Activated naive CD8-positive, alpha-beta T cell treated with anti-CD3 and anti-CD28 coated beads, Interleukin-2, amount 50 U/mL, for 16 hours (primary cell): ENCODE data around the gene CD209.
"Not testable (repeated sequence)": the region's sequence is repeated elsewhere in the genome, so short reads cannot be mapped to it uniquely, and the experiment has no call there.

Experiments
- DNase-seq: peaks from one replicate; pipeline ENCODE4 v3.0.0-alpha.2; 2020; ENCODE audit warnings: low read depth, low spot score

CD209 gene, protein sequence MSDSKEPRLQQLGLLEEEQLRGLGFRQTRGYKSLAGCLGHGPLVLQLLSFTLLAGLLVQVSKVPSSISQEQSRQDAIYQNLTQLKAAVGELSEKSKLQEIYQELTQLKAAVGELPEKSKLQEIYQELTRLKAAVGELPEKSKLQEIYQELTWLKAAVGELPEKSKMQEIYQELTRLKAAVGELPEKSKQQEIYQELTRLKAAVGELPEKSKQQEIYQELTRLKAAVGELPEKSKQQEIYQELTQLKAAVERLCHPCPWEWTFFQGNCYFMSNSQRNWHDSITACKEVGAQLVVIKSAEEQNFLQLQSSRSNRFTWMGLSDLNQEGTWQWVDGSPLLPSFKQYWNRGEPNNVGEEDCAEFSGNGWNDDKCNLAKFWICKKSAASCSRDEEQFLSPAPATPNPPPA

DNA sequence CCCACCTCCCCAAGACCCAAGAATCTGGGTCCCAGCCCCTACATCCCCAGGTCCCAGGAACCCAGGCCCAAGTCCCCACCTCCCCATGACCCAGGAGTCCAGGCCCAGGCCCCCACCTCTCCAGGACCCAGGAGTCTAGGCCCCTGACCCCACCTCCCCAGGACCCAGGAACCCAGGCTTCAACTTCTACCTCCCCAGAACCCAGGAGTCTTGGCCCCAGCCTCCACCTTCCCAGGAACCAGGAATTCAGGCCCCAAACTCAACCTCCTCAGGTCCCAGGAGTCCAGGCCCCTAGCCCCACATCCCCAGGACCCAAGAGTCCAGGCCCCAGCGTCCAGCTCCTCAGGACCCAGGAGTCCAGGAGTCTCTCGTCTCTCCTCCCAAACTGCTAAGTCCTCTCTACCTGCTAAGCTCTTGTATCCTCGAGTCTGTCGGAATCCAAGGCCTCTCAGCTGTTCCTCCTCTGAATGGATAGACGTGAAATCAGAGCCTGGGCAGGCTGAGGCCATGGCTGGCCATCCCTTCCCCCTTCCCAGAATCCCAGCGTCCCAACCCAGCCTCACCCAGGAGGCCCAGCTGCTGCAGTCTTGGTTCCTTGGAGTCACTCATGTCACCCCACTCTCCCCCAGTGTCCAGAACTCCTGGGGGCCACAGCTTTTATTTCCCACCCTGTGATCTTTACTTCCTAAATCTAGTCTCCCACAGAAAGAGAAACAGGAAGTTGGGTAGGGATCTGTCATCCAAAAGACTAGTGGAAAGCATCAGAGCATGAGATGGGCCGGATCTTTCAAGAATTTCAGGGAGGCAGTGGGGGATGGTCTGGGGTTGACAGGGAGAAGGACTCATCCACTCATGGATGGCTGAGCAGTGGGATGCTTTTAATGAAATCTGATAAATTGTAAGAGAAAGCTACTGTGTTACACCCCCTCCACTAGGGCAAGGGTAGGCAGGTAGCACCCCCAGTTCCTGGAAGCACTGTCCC is at the start of gene CD209:
CD209 (minus strand) TSS at position 632 of the 982 bp plus-strand sequence; CDS start at position 609, 23 bp downstream.
- no peak for DNase-seq

DNA sequence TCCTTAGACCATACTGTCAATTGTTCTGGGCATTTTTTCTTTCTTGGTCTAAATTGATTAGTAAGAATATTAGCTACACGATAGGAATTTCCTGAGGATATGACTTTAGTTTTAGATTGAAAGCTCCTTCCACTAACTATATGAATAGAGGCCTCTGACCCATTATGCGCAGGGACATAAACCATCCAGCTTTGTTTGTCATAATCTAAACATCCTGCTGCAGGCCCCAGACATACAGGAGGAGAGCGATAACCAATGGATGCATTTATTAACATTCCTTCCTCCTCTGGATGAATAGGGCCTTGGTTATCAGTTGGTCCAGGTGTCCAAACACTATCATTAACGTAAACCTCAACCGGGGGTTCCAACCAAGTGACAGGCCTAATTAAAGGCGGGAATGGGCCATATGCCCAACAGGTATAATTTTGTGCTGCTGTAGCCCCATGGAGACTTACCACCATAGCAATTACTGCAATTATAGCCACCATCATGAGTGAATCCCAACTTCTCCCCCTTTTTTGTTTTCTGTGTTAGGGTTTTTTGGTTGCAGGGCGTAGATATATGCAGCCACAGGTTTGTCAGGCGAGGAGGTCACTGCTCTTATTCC is 48.3 kb upstream of the CD209 start:
- no peak for DNase-seq

DNA sequence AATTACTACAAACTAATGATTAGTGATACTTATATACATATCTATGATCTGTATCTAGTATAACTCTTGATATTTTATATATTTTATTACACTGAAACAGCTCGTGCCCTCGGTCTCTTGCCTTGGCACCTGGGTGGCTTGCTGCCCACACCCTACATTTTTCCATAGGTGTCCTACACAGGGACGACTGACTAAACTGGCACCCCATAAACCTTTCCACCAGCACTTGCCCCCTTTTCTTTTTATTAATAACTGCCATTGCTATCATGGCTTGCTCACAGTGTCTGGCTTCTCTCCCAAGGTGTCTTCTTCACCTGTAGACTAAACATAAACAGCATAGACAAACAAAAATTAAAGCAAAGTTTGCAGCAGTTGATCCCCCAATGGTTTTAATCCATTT is 46.2 kb upstream of the CD209 start:
- DNase-seq = no peak

DNA sequence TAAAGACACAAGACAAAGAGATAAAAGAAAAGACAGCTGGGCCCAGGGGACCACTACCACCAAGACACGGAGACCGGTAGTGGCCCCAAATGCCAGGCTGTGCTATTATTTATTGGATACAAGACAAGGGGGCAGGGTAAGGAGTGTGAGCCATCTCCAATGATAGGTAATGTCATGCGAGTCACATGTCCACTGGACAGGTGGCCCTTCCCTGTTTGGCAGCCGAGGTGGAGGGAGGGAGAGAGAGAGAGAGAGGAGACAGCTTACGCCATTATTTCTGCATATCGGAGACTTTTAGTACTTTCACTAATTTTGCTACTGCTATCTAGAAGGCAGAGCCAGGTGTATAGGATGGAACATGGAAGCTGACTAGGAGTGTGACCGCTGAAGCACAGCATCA is 45.4 kb upstream of the CD209 start:
- not testable (repeated sequence) for DNase-seq

DNA sequence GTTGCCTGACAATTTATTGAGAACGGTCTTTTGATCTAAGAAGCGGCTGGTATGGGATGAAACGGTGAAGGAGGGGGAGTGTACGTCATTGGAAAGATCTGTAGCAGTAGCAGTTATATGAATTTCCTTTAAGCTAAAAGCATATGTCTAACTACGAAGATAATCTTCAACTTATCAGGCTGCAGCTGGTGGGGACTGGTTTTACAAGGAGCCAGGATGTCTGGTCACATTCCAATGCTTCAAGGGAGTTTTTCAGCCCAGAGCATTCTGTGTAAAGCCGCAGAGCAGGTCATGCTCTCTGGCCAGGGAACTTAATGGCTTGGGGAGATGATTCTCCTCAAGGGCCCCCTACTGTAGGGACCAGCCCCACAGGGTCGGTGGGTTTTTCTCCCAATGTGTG is 44.9 kb upstream of the CD209 start:
- DNase-seq = no peak

DNA sequence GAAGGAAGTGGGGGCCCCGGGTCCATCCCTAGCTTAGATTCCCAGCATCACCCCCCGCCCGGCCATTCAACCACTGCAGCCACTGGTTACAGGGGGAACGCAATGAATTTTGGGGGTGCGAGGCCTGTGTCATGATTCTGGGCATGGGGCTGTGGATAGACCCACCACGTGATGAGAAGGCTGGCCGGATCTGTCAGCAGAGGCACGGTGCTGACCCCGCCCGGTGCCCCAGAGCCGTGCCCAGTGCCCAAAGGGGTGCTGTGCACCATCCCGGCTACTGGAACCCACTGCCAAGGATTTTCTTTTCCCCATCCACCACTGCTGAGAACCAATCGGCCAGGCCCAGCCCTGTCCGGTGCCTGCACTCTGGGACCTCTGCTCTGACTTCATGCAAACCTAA is 43.1 kb upstream of the CD209 start:
- DNase-seq = no peak

DNA sequence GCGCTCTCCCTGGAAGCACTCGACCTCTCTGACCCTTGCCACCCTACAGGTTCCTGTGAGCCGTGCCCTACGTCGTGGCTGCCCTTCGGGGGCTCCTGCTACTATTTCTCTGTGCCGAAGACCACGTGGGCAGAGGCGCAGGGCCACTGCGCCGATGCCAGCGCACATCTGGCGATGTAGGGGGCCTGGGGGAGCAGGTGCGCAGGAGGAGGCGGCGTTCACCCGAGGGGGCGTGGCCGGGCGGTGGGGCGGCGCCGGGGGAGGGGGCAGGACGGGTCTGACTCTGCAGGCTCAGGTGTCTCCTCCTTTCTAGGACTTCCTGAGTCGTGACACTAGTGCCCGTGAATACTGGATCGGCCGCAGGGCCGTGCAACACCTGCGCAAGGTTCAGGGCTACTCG is 42.1 kb upstream of the CD209 start:
- DNase-seq = peak; percentile 22

DNA sequence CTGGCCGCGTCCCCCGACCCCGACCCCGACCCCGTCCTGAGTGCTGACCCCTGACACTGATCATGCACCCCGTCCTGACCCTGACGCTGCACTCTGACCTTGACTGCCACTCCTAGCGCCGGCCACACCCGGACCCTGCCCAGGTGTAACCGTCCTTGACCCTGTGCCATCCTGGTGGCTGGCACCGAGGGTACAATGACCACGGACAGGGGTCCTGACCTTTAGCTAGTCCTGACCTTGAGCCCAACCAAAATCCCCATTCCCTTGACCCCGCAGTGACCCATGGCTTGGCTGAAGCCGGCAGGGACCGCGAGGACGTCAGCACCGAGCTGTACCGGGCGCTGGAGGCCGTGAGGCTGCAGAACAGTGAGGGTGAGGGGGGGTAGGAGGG is 41.6 kb upstream of the CD209 start:
- DNase-seq = no peak

DNA sequence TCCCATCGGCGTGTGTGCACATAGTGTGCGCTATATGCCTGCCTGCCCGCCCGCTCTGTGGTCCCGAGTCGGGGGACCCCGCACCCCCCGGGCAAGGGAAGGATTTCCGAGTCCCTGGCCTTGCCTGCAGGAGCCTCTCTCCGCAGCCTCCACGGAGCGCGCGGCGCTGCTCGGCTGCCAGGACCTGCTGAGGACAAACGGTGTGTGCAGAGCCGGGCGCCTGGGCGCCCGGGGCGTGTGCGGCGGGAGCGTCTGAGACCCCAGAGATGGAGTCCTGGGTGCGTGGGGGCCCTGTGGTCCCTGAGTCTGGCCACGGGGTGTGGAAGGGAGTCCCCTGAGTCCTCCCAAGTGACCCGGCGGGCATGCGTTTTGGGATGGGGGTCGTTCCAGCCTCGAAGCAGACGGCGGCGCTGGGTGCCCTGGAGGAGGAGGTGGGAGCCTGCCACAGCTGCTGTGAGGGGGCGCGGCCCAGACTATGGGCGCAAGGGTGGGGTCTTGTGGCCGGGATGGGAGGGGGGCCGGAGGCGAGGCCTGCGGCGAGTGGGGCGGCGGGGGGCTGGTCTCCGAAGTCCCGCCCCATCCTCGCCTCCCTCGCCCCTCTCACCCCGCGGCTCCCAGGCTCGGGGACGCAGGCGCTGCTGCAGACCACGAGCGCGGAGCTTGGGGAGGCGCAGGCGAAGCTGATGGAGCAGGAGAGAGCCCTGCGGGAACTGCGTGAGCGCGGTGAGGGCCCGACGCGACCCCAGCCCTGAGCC is 41.0 kb upstream of the CD209 start:
- DNase-seq = no peak

DNA sequence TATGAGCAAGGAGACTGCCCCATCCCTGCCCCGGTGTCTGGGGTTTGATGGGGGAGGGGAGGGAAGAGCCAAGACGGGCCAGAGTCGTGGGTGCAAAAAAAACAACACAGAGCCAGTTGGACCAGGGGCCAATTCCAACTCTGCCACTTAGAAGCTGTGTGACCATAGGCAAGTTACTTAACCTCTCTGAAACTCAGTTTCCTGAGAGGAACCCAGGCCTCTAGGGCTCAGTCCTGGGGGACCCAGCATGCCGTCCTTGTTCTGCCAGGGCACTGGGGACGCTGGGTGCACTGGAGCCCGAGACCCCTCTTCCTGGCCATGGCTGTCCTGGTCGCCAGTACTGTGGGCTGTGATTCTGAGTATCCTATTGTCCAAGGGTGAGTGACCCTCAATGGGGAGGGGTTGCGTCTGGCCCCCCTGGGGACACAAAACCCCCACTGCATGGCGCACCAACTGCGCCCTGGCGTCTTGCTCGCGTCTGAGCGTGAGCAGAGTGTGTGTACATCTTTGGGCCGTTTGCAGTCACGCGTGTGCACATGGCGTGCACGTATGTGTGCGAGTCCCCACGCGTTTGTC is 40.4 kb upstream of the CD209 start:
- no peak for DNase-seq

DNA sequence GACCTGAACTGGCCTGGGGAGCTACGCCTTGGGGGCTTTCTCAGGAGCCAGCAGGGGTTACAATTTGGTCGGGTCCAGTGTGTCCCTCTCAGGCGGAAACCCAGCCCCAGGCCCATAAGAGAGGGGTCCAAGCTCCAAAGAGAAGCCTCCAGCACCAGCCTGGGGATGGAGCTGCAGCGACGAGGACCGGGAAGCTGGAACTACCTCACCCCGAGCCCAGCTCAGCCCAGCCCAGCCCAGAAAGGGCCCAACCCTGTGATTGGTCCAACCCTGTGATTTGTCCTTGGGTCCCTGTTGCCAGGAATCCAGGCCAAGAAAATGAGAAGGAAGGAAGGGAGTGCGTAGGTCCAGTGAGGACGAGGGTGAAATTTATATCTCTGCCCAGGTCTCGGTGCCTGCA is 39.8 kb upstream of the CD209 start:
- DNase-seq = no peak

DNA sequence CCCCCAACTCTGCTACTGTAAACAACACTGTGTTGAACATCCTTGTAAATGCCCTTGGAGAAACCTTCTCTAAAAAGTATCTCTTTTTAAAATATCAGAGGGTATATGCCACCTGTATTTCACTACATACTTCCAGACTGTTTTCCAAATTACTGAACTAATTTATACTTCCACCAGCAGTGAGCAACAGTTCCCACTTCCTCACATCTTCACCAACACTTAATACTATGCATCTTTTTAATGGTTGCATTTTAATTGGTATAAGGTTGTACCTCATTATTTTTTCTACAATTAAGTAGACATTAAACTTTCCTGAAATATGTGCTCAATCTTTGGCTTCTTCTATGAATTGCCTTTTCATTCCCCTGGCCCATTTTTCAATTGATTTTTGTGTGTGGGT is 37.5 kb upstream of the CD209 start:
- DNase-seq = no peak

DNA sequence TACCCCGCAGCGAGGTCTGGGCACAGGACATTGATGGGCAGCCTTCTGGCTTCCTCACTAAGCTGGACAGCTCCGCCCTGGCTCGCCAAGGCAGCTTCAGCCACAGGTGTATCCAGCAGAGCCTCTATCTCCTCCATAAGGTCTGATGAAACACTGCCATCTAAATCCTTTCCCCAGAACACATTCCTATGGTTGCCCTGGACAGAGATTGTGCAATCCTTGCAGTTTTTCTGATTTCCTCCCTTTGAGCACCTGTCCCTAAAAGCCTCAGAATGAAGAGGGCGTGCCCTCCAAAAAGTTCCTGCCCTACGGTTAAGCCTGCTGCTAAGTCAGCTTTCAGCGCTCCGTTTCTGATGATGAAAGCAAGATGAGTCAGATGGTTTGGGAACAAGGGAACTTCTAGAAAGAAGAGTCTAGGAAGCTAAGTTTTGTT is 36.7 kb upstream of the CD209 start:
- DNase-seq = no peak

DNA sequence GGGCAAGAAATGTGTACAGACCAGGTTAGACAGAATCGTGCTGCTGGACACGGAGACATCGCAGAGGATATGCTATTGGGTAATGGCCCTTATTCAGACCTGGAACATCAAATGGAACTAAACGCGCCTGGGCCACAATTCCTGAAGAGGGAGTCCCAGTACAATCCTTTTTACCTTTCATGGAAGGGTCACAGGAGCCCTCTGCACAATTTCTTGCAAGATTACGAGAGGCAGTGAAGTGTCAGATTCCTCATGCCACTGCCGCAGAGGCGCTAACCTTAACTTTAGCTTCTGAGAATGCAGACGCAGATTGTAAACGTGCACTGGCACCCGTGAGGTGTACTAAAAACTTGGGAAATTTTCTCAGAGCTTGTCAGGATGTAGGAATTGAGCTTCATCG is 33.8 kb upstream of the CD209 start:
- DNase-seq = no peak

DNA sequence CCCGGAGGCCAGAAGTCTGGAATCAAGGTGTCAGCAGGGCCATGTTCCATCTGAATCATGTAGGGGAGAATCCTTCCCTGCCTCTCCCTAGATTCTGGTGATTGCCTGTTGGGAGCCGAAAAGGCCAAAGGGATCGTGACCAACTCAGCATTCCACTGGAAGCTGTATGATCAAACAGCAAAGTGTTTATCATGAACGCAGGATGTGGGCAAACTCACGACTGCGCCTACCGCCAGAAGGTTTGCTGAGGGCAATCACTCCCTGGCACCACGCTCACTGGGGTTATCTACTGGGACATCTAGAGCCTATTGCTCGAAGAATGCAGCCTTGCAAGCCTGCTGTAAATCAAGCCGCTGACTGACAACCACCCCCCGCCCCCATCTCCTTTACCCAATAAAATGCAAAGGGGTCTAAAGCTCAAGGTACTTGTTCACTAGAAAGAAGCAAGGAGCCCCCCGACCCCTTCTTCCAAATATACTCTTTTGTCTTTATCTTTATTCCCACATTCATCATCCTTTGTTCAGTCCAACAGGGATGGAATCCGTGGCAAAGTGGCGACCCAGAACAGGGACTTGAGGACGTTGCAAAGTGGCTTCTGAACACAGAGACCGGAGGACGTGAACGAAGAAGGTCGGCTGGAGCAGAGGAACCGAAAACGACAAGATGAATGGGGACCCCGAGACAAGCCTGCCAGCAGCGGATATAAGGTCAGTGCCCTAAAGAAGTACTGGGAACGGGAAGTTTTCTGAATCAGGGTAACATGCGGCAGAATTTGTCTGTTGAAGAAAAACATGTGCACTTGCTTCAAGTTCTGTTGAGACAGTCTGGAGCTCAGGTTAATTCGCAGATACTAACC is 32.5 kb upstream of the CD209 start:
- no peak for DNase-seq

DNA sequence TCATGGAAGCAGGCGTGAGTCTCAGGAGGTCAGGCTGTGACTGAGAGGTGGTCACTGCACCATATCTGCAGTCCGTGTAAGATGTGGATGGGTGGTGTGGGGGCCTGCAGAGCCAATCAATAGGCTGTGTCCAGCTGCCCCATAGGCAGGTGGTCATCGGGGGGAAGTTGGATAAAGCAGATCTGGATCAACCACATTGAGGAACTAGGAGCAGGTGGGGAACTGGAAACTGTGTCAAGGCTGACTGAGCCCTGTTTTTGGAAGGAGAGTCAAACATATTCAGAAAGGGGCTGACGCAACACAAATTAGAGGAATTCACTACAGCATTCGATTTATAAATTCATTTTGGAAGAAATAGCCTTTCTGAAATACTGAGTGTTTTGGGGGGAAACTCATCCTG is 30.7 kb upstream of the CD209 start:
- no peak for DNase-seq

DNA sequence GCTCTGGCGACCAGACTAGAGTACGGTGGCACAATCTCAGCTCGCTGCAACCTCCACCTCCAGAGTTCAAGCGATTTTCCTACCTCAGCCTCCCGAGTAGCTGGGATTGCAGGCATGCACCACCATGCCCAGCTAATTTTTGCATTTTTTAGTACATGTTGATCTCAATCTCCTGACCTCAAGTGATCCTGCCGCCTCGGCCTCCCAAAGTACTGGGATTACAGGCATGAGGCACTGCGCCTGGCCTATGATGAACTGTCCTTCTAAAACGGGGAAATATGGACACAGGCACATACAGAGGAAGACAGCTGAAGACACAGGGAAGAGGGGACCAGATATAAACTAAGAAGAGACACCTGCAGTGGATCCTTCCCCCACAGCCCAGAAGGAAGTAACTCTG is 28.4 kb upstream of the CD209 start:
- no peak for DNase-seq

DNA sequence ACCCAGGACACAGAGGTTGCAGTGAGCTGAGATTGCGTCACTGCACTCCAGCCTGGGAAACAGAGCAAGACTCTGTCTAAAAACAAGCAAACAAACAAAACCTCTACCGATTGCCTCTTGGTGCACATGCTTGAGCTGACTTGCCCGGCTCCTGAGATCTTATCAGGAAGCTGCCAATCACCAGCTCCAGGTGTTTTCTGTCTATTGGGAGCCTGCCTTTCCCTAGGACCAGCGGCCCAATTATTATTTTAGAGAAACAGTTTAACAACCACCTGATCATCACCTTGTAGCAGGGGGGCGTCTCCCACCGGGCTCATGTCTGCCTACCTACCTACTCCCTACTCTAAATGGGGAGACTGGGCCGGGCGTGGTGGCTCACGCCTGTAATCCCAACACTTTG is 26.5 kb upstream of the CD209 start:
- no peak for DNase-seq

DNA sequence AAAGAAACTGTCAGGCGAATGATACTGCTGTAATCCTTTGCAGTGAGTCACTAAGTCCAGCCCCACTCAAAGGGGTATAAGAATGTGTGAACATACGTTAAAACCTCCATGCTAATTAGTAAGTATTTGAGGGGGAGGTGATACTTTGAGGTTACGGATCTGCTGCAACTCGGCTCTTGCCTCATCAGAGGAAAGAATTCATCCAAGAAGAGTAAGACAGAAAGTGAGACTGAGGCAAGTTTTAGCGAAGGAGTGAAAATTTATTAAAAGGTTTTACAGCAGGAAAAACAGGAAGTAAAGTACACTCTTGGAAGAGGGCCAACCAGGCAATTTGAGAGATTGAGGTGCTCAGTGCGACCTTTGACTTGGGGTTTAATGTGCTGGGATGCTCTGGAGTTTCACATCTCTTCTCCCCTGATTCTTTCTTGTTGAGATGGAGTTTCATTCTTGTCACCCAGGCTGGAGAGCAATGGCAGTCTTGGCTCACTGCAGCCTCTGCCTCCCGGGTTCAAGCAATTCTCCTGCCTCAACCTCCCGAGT is 25.5 kb upstream of the CD209 start:
- DNase-seq = no peak

DNA sequence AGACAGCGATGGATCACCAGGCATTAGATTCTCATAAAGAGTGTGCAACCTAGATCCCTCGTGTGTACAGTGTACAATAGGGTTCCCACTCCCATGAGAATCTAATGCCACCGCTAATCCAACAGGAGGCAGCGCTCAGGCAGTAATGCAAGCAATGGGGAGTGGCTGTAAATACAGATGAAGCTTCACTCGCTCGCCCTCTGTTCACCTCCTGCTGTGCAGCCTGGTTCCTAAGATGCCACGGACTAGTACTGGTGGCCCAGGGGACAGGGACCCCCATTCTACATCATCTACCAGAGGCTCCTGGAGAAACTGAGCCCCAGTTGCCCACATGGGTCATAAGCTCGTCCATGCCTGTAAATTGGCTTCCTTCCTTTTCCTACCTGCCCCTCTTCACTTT is 23.7 kb upstream of the CD209 start:
- DNase-seq = no peak
